HG03060 (cell line): ENCODE data around the gene RELL1.

Experiments used
- ATAC-seq: cut with Tn5 transposase; IDR thresholded peaks from one replicate; pipeline ENCODE4 v1.9.1; 2021; ENCODE audit warnings: low read depth, moderate number of reproducible peaks; ENCODE audit not compliant: unreplicated experiment

RELL1 gene

GRCh38 chr4:37667197-37668100 is 18.7 kb downstream of the RELL1 start:
- no peak for ATAC-seq

GRCh38 chr4:37666625-37667071 is 19.5 kb downstream of the RELL1 start:
- ATAC-seq: no peak

- ATAC-seq: no peak
Observed at GRCh38 chr4:37665333-37666320, 20.5 kb downstream of the RELL1 start.

GRCh38 chr4:37664696-37665095 is 21.5 kb downstream of the RELL1 start:
- no peak for ATAC-seq

- no peak for ATAC-seq
Observed at GRCh38 chr4:37663552-37663951, 22.6 kb downstream of the RELL1 start.

DNA sequence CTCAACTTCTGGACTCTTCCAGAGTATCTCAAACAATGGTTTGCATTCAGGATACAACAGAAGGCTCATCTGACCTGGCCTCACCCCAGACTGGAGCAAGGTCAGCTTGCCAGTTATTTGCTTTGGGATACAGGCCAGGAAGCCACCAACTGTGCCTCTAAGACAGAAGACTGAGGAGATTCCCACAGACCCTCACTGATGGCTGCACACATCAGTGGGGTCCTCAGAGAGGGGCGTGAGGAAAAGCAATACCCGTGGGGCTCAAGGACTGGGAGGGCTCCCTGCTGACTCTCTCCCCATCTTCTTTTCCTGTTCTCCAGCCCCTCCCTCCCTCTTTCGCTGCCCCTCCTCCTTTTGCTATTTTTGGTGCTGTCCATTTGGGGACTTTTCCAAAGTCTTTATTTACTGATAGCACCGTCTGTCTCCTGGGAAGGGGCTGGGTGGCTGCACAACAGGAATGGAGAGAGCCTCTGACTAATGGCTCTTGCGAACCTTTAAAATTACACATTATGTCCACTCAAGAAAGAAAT is 23.2 kb downstream of the RELL1 start:
- ATAC-seq: no peak

DNA sequence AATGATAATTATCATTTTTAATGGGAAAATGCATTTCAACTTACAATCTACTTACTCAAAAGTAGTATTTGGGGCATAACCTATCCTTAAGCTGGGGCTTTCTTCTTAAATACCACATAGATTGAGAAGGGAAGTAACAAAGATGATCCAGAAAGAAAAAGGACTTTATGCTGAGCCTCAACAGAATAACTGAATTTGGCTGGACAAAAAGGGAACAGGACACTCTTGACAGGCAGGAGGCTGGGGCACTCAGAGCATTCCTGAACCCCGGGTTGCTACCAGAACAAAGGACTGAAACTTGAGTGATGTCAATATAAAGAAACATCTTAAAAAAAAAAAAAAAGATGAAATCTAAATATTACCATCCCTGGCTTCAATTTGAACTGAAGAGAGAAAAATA is 23.9 kb downstream of the RELL1 start:
- ATAC-seq: no peak

DNA sequence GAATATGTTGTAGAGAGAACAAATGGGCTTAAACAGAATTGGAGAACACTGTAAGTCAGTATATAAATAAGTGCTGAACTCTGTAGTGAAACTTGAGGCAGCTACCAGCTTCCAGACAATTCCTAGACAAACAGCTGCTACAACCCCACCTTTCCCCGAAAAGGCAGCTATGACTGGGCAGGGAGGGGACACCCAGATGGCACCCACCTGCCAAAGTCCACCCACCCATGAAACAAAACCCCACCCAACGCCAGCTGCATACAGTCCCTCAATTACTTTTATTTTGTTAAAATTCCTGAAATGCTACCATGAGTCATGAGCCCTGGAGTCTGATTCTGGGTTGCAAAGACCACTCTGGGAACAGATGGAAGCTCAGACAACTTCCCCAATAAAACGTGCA is 24.4 kb downstream of the RELL1 start:
- ATAC-seq: no peak

DNA sequence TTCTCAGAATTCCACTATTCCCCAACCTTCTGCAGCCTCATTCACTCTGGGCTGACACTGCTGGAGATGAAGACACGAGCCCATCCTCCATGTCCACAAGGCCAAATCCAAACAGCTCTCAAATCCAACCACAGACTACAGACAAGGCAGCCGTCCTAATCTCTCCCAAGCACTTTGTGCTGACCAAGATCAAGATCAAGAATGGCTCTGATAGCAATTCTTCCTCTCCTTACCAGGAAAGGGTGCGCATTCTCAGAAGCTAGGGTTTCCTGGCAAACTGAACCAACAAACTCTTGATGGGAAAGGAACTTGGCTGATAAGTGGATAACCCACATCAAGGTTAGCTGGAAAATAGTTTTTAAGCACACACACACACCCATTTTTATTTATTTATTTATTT is 26.5 kb downstream of the RELL1 start:
- no peak for ATAC-seq

GRCh38 chr4:37656649-37657048 is 29.5 kb downstream of the RELL1 start:
- no peak for ATAC-seq

DNA sequence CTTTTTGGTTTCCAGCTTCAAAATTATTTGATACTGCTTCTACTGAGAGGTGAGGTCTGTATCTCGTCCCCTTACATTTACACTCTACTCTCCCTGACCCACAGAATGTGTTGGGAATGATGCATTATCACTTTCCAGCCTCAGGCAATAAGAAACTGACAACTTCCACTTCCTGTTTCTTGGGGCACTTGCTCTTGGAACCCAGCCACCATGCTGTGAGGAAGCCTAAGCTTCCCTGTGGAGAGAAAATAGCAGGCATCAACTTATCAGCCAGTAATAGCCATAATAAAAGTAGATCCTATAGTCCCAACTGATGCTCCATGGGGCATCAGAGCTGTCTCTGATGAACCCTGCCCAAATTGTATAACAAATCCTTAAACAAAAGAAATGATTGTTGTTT is 32.6 kb downstream of the RELL1 start:
- no peak for ATAC-seq

DNA sequence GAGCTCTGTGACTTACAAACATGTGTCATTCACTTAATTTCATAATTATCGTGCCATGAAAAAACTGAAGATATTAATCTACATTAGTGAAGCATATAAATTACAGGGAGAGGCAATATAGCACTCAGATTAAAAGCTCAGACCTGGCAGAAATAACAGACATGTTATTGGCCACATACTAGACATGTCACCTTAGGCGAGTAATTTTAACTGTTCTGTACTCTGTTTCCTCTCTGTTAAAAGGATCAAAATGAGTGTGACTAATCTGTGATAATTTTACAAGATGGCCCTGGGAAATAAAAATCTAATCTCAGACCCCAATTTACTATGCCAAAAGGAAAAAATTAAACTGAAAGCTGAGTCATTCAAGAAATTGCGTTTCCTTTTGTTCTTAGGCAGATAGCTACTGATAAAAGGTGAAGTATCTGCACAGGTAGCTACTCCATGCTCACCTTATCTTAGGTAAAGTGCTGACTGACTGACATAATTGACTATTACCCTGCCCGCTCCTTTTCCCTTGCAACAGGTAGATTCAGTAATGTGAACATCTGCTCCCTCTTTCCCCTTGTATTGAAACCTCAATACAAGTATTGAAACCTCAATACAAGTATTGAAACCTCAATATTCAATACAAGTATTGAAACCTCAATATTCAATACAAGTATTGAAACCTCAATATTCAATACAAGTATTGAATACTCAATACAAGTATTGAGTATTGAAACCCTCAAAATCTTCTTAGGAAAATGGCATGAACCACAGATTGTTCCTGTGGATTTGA is 33.2 kb downstream of the RELL1 start:
- no peak for ATAC-seq

- no peak for ATAC-seq
Observed at GRCh38 chr4:37651781-37652377, 34.3 kb downstream of the RELL1 start.

DNA sequence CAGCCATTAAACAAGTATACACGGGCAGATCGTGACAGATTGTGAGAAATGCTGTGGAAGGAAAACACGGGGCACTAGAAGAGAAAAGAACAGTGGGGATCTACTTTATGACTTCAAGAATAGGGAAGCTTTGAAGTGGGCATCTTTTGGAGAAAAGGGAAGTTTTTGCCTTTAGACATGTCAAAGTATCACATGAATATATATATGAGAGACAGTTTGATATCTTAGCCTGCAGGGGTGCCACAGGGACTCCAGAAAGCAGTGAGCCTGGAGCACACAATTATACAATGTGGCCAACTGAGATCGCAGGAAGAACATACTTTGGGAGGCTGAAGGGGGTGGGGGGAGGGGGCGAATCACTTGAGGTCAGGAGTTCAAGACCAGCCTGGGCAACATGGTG is 35.7 kb downstream of the RELL1 start:
- ATAC-seq: no peak

- ATAC-seq: no peak
Observed at GRCh38 chr4:37649268-37649667, 36.9 kb downstream of the RELL1 start.

GRCh38 chr4:37648084-37648817 is 37.9 kb downstream of the RELL1 start:
- ATAC-seq: no peak

DNA sequence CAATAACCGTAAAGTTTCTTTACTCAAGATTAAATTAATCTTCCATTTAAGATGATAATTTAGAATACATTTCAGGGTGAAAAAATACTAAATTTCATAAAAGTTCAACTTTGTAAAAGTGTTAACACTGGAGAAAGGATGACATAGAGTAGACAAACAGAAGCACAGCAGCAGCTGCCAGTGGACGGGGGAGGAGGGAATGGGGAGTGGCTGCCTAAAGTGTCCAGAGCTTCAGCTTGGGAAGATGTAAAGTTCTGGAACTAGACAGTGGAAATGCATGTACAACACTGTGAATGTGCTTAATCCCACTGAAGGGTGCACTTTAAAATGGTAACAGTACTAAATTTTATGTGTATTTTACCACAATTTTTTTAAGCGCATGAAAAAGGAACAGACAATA is 39.9 kb downstream of the RELL1 start:
- ATAC-seq: no peak

- ATAC-seq: no peak
Observed at GRCh38 chr4:37645736-37646135, 40.4 kb downstream of the RELL1 start.

DNA sequence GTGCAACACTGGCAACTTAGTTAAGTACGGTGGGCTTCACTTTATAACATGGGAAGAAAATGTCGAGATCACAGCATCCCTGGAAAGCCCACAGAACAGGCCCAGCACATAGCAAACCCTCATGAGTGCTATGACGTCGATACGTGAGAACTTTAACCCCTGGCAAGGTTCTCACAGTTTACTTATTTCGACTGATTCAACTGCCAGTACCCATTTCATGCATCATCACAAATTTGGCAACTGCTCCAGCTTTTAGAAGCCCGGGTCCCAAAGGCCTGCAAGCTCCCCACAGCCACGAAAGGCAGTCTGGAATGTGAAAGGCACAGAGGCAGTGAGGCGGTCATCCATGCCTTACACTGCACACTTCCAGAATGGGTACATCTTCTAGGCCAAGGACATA is 41.2 kb downstream of the RELL1 start:
- ATAC-seq: no peak
